Esophagus squamous epithelium (tissue), 5 donors: ENCODE measurements around the gene RCOR2. TPM values are rescaled to one million over a fixed set of nuclear protein-coding genes. Genes with fewer than 3 reads are reported as not detected.

ENCODE experiments used
- DNase-seq: peaks from one replicate; lab custom pipeline; 2025; lab: John Stamatoyannopoulos, UW
- H3K27ac ChIP-seq, 4 donors: fragments of 200-600 bp; sonication (generic); one replicate each; pipeline ENCODE4 v1.5.1; 2016 to 2019; ENCODE audit warnings: mild to moderate bottlenecking in 1 of 4
- H3K27me3 ChIP-seq, 4 donors: fragments of 200-600 bp; sonication (generic); 1 replicate in 3 of 4; 2 replicates in 1 of 4; pipeline versions ENCODE4 v1.5.1 to v1.6.0; 2017 to 2021; ENCODE audit warnings: antibody characterized with exemption in 1 of 4
- H3K36me3 ChIP-seq, 3 donors: fragments of 200-600 bp; sonication (generic); one replicate each; pipeline ENCODE4 v1.5.1; 2016 to 2019
- H3K4me1 ChIP-seq, 3 donors: fragments of 200-600 bp; sonication (generic); one replicate each; pipeline ENCODE4 v1.5.1; 2017 to 2019
- H3K4me3 ChIP-seq, 4 donors: fragments of 200-600 bp; sonication (generic); 1 replicate in 3 of 4; 2 replicates in 1 of 4; pipeline ENCODE4 v1.5.1; 2016 to 2019; ENCODE audit warnings: mild to moderate bottlenecking in 2 of 4, moderate library complexity in 1 of 4
- H3K9me3 ChIP-seq, 3 donors: fragments of 200-600 bp; sonication (generic); one replicate each; pipeline ENCODE4 v1.5.1; 2016 to 2019
- CTCF ChIP-seq, 6 experiments: fragments of 450-650 bp in 4 of 6; fragments of 200-600 bp in 2 of 6; sonication (generic) in 2 of 6; IDR thresholded peaks; one replicate each; pipeline ENCODE4 v1.5.1; 2016 to 2019; ENCODE audit warnings: antibody characterized with exemption in 6 of 6, mild to moderate bottlenecking in 4 of 6, moderate library complexity in 4 of 6
- POLR2A ChIP-seq, 4 donors: fragments of 450-650 bp; IDR thresholded peaks; one replicate each; pipeline ENCODE4 v1.6.1; 2017; ENCODE audit warnings: antibody characterized with exemption in 4 of 4, mild to moderate bottlenecking in 4 of 4, moderate library complexity in 3 of 4
- WGBS, 2 donors: methylation state at CpG; one replicate each; pipeline ENCODE4 v1.1.5; 2018; 5-methylcytosine and 5-hydroxymethylcytosine counted together
- intact Hi-C: fragments of 100-400 bp; cut with DNase I; formaldehyde crosslinking; loops from one replicate; pipeline ENCODE4 v1.15.0; 2022
- total RNA-seq, 4 donors: library from RNA; depleted of rRNA; stranded (reverse); fragments of >200 nt; gene quantifications; one replicate each; pipeline ENCODE4 v1.1.0, GENCODE V29; 2016
- donor health status: DM: yes; HTN: yes; CAD: no.

RCOR2 gene
- total RNA-seq, 4 donors from 2014 or later: 0.19 to 0.49 (median 0.22) TPM; not detected in 1

- WGBS, 2 donors: 7 to 8% methylated on average over 10 of the region's 11 CpGs
- no peak for DNase-seq
- peaks cover 66 to 89% (median 73%) of the 10 kb centered on the region in 3 donors for H3K4me1 ChIP-seq
- H3K27ac ChIP-seq: peak overlapping the region; percentile 69 to 90 (median 72)
- intact Hi-C loops: no loop called here
- no peaks in the 10 kb centered on the region for H3K27me3 ChIP-seq
- H3K4me3 ChIP-seq: peak overlapping the region in 3 of 4 donors; percentile 2 to 17 (median 9)
- H3K9me3 ChIP-seq: no peaks in the 10 kb centered on the region
- H3K36me3 ChIP-seq: peaks cover 0 to 8% (median 0%) of the 10 kb centered on the region in 3 donors
- TF ChIP-seq POLR2A (IDR thresholded peaks at IDR 0.05) (no peak), CTCF (IDR thresholded peaks at IDR 0.05) (peak; percentile 22 to 70 (median 38))
Observed at GRCh38 chr11:63871962-63872799, 44.8 kb downstream of the RCOR2 start.

GRCh38 chr11:63870351-63871140, 46.4 kb downstream of the RCOR2 start:
- TF ChIP-seq CTCF (IDR thresholded peaks at IDR 0.05): no peak
- H3K9me3 ChIP-seq: no peaks in the 10 kb centered on the region
- peak overlapping the region; percentile 62 to 90 (median 83) for H3K27ac ChIP-seq
- intact Hi-C loops: no loop called here
- WGBS, 2 donors: 43 to 45% methylated on average over 13 to 14 of the region's 14 CpGs
- no peak for DNase-seq
- H3K4me3 ChIP-seq: peak overlapping the region in 1 of 4 donors; percentile 1
- H3K36me3 ChIP-seq: peaks cover 0 to 5% (median 0%) of the 10 kb centered on the region in 3 donors
- peaks cover 73 to 100% (median 88%) of the 10 kb centered on the region in 3 donors for H3K4me1 ChIP-seq
- no peaks in the 10 kb centered on the region for H3K27me3 ChIP-seq

GRCh38 chr11:63869683-63870082, 47.3 kb downstream of the RCOR2 start:
- intact Hi-C loops: no loop called here
- no peak for DNase-seq
- WGBS, 2 donors: 20 to 55% methylated on average over 2 to 8 of the region's 8 CpGs
- TF ChIP-seq POLR2A (IDR thresholded peaks at IDR 0.05) (no peak), CTCF (IDR thresholded peaks at IDR 0.05) (no peak)
- Histone ChIP-seq H3K36me3 (no peaks in the 10 kb centered on the region), H3K27ac (peak overlapping the region; percentile 62 to 90 (median 83)), H3K4me1 (peaks cover 80 to 100% (median 87%) of the 10 kb centered on the region in 3 donors), H3K27me3 (no peaks in the 10 kb centered on the region), H3K4me3 (peak overlapping the region in 2 of 4 donors; percentile 3 to 31), H3K9me3 (no peaks in the 10 kb centered on the region)

GRCh38 chr11:63869171-63869591, 47.8 kb downstream of the RCOR2 start:
- H3K9me3 ChIP-seq: no peaks in the 10 kb centered on the region
- peak overlapping the region in 2 of 4 donors; percentile 3 to 31 for H3K4me3 ChIP-seq
- H3K4me1 ChIP-seq: peaks cover 75 to 95% (median 85%) of the 10 kb centered on the region in 3 donors
- intact Hi-C loops: no loop called here
- no peaks in the 10 kb centered on the region for H3K27me3 ChIP-seq
- DNase-seq: no peak
- TF ChIP-seq CTCF (IDR thresholded peaks at IDR 0.05): peak in 1 of 6 experiments; percentile 15
- peak in 1 of 4 donors; percentile 9 for TF ChIP-seq POLR2A (IDR thresholded peaks at IDR 0.05)
- H3K27ac ChIP-seq: peak overlapping the region; percentile 62 to 90 (median 83)
- no peaks in the 10 kb centered on the region for H3K36me3 ChIP-seq
- 51 to 55% methylated on average over 3 to 4 of the region's 7 CpGs for WGBS, 2 donors
